ENCODE measurements around the gene LSM14A. TPM values are rescaled to one million over a fixed set of nuclear protein-coding genes. Genes with fewer than 3 reads are reported as not detected.

Gene LSM14A
- total and polyA plus RNA-seq, 2 of the 8 experiments (the other 6 are each of a cell fraction or from before 2014, with no cell fraction given) = 117 to 195 TPM

DNA sequence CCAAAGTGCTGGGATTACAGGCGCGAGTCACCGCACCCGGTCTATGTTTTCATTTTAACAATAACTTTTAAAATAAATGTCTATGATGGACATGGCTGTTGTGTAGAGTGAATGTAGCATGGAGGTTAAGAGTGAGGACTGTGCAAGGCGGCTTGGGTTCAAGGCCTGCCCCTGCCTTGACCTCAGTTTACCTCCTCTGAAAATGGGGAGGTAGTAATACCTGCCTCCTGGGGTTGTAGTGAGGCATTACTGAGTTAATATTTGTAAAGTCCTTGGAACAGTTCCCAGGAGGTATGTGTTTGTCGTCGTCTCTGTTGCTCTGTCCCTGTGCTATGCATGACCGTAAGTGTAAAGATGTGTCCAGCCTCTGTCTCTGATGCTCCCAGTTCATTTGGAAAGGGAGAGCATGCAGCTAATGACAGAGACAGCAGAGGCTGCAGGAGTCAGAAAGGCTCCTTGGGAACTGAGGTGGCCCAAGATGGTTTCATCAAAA is 91.5 kb downstream of the LSM14A start:
- FAIRE-seq = no peak

More for the DNA sequence above, 91.5 kb downstream of the LSM14A start:
- Histone ChIP-seq H4K8ac (ENCODE audit: extremely low read depth, insufficient read depth, low read length) (no peak overlapping the region; the same call in 1 of the 2 replicates), H3K27ac (ENCODE audit: low read depth, low read length) (no peak overlapping the region), H3K9me3 (ENCODE audit: insufficient read depth in 2 of 2, low read depth in 1 of 2, low read length in 1 of 2) (no peaks in the 10 kb centered on the region), H3K4ac (replicated peaks; ENCODE audit: insufficient read length, low read depth, low read length) (no peak overlapping the region), H2AK5ac (ENCODE audit: low read depth, low read length) (0 out of 2 replicates have a peak overlapping the region, but pooled peaks have one; percentile 58), H4K20me1 (replicated peaks in 1 of 2; ENCODE audit: control insufficient read depth in 1 of 2, insufficient read depth in 2 of 2, low read length in 2 of 2) (peaks cover 0 to 10% of the 10 kb centered on the region in 2 experiments), H3K14ac (ENCODE audit: insufficient read length) (no peak overlapping the region), H3K36me3 (ENCODE audit: control insufficient read depth in 2 of 4, insufficient read depth in 4 of 4, low read length in 3 of 4) (no peaks in the 10 kb centered on the region), H2BK12ac (ENCODE audit: low read depth, low read length) (no peak overlapping the region), H3K56ac (replicated peaks; ENCODE audit: insufficient read length, low read depth, low read length) (no peak overlapping the region), H3K27me3 (replicated peaks in 1 of 4; ENCODE audit: control insufficient read depth in 3 of 4, extremely low read depth in 1 of 4, insufficient read depth in 3 of 4, low read length in 3 of 4) (no peaks in the 10 kb centered on the region), H2BK15ac (ENCODE audit: low read length) (0 out of 2 replicates have a peak overlapping the region, but pooled peaks have one; percentile 46), H3K79me1 (ENCODE audit: low read depth, low read length) (peaks cover 4% of the 10 kb centered on the region), H3K23ac (ENCODE audit: insufficient read length) (no peak overlapping the region), H3K9ac (replicated peaks in 1 of 4; ENCODE audit: extremely low read depth in 1 of 4, low read depth in 3 of 4, low read length in 3 of 4) (no peak overlapping the region), H2AFZ (ENCODE audit: low read length) (no peak overlapping the region), H3K23me2 (ENCODE audit: low read depth, low read length) (no peaks in the 10 kb centered on the region), H3K18ac (ENCODE audit: extremely low read depth, low read length) (no peak overlapping the region), H4K5ac (ENCODE audit: insufficient read length, low read depth, low read length) (no peak overlapping the region), H2BK20ac (ENCODE audit: low read length) (no peak overlapping the region), H2BK5ac (ENCODE audit: low read depth, low read length) (no peak overlapping the region), H3K4me3 (ENCODE audit: extremely low read depth in 1 of 4, insufficient read depth in 2 of 4, low read depth in 3 of 4, low read length in 4 of 4) (no peak overlapping the region), H3K4me2 (ENCODE audit: insufficient read depth in 1 of 2, low read depth in 2 of 2, low read length in 2 of 2) (no peak overlapping the region), H3K4me1 (replicated peaks in 1 of 4; ENCODE audit: control insufficient read depth in 3 of 4, insufficient read depth in 4 of 4, low read length in 3 of 4) (peaks cover 6 to 19% (median 11%) of the 10 kb centered on the region in 4 experiments), H2BK120ac (replicated peaks; ENCODE audit: low read depth, low read length) (no peak overlapping the region), H3K79me2 (ENCODE audit: control insufficient read depth in 1 of 2, insufficient read depth in 2 of 2, low read length in 2 of 2) (peaks cover 3 to 41% of the 10 kb centered on the region in 2 experiments; a peak in 2 of 4 replicates), H4K91ac (replicated peaks; ENCODE audit: insufficient read length, low read length) (no peak overlapping the region)
- CTCF ChIA-PET (ENCODE audit: partially characterized antibody) = no interaction called here
- no peak for DNase-seq (ENCODE audit: low read depth in 1 of 2, low spot score in 2 of 2)
- POLR2A ChIA-PET (ENCODE audit: partially characterized antibody) = no interaction called here
- WGBS, 2 experiments (ENCODE audit: extremely low coverage in 1 of 2, insufficient coverage in 1 of 2, insufficient read length in 1 of 2, insufficient replicate concordance in 2 of 2, low coverage in 1 of 2, low lambda C conversion rate in 2 of 2, missing lambda C conversion rate in 1 of 2) = 96% methylated on average over 8 of the region's 8 CpGs; no CpG with 5 or more reads in 1 of the 2 experiments
- TF ChIP-seq KDM5A (IDR thresholded peaks at IDR 0.05; ENCODE audit: low read length) = no peak
- TF ChIP-seq EZH2 (IDR thresholded peaks at IDR 0.05; ENCODE audit: low read depth, low read length, severe bottlenecking) = no peak
- TF ChIP-seq SIRT6 (IDR thresholded peaks at IDR 0.05; ENCODE audit: low read length) = no peak
- no peak for TF ChIP-seq TBP (IDR thresholded peaks at IDR 0.05; ENCODE audit: low read depth, low read length)
- TF ChIP-seq CREB1 (IDR thresholded peaks at IDR 0.05) = no peak
